Right kidney (tissue), 1 donor: Measurements from ENCODE around the gene AGBL4.
"Not testable (repeated sequence)": the region's sequence is repeated elsewhere in the genome, so short reads cannot be mapped to it uniquely, and the experiment has no call there.

Source experiments
- DNase-seq: peaks from one replicate; pipeline ENCODE4 v3.0.0-alpha.2; 2016

AGBL4 gene

GRCh38 chr1:48530727-48531351, 1492.9 kb downstream of the AGBL4 start:
- DNase-seq, result peak; percentile 29

- no peak for DNase-seq
Observed at GRCh38 chr1:48527051-48527450, 1496.7 kb downstream of the AGBL4 start.

- DNase-seq, result no peak
Observed at GRCh38 chr1:48526008-48526710, 1497.6 kb downstream of the AGBL4 start.

GRCh38 chr1:48524892-48525467, 1498.8 kb downstream of the AGBL4 start:
- DNase-seq, result no peak

GRCh38 chr1:48523558-48523957, 1500.2 kb downstream of the AGBL4 start:
- no peak for DNase-seq

- DNase-seq, result not testable (repeated sequence)
Observed at GRCh38 chr1:48519896-48520295, 1503.9 kb downstream of the AGBL4 start.

- no peak for DNase-seq
Observed at GRCh38 chr1:48506870-48507269, 1516.9 kb downstream of the AGBL4 start.

GRCh38 chr1:48500541-48501450, 1523.0 kb downstream of the AGBL4 start:
- DNase-seq, result no peak

- no peak for DNase-seq
Observed at GRCh38 chr1:48499211-48499735, 1524.5 kb downstream of the AGBL4 start.

GRCh38 chr1:48498096-48498791, 1525.5 kb downstream of the AGBL4 start:
- DNase-seq, result peak; percentile 50

GRCh38 chr1:48495911-48496310, 1527.8 kb downstream of the AGBL4 start:
- no peak for DNase-seq

- DNase-seq, result no peak
Observed at GRCh38 chr1:48495166-48495565, 1528.6 kb downstream of the AGBL4 start.

GRCh38 chr1:48493970-48494769, 1529.6 kb downstream of the AGBL4 start:
- peak; percentile 43 for DNase-seq

GRCh38 chr1:48493041-48493440, 1530.7 kb downstream of the AGBL4 start:
- no peak for DNase-seq

GRCh38 chr1:48492392-48492791, 1531.4 kb downstream of the AGBL4 start:
- no peak for DNase-seq

- no peak for DNase-seq
Observed at GRCh38 chr1:48488721-48489120, 1535.0 kb downstream of the AGBL4 start.
